Stimulated activated CD4-positive, alpha-beta T cell treated with anti-CD3 and anti-CD28 coated beads, Interleukin-2, amount 100 ng/mL, for 24 hours (primary cell): ENCODE data around the gene TLL2.

ENCODE experiments used
- DNase-seq, 2 donors: peaks; one replicate each; pipeline ENCODE4 v3.0.0-alpha.2; 2020

Gene TLL2

DNA sequence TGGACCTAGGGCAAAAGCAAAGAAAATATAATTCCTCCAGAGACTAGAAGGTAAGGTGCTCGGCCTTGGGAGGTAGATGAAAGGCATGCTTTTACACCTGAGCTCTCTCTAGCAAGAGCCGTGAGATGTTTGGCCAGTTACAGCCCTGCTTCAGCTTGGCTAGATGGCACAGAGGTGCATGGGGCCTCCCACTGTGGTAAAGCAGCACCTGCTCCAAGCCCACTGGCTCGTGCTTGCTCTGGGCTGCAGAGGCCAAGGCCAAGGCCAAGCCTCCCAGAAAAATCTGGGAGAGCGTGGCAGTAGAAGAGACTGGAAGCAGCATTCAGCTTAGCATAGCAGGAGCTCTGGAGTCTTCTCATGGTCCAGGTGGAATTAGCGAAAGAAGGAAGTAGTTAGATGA lies 123.9 kb downstream of the TLL2 start:
- DNase-seq, result no peak

- no peak for DNase-seq
Measured at GRCh38 chr10:96387601-96388000, 126.1 kb downstream of the TLL2 start.

DNA sequence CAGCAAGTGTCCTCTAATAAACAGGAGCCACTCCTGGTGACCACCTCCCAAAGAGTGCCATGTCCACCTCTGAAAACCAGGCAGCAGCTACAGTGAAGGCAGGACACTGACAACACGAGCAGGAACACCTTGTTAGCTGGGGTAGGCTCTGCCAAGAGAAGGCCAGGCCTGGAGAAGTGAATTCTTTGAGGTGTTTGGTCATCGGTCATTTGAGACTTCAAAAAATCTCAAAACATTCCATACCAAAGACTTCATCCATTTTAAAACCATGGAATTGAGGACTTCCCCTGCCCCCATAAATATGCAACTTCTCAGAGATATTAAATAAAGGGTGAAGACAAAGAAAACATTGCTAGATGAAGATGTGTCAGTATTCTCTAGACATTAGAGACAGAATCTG lies 126.6 kb downstream of the TLL2 start:
- no peak for DNase-seq

GRCh38 chr10:96384506-96384905 lies 129.2 kb downstream of the TLL2 start:
- no peak for DNase-seq

DNA sequence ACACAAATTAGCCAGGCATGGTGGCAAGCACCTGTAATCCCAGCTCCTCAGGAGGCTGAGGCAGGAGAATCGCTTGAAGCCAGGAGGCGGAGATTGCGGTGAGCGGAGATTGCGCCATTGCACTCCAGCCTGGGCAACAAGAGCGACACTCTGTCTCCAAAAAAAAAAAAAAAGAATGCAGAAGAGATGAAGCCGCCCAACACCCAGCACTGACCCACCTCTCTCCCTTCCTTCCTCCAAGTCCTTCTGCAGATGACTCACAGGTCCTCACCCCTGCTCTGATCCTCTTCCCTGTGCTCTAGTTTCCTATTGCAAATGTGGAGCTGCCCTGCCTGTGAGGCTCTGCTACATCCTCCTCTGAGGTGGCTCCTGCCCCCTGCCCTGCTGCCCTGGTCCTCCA lies 132.9 kb downstream of the TLL2 start:
- no peak for DNase-seq

DNA sequence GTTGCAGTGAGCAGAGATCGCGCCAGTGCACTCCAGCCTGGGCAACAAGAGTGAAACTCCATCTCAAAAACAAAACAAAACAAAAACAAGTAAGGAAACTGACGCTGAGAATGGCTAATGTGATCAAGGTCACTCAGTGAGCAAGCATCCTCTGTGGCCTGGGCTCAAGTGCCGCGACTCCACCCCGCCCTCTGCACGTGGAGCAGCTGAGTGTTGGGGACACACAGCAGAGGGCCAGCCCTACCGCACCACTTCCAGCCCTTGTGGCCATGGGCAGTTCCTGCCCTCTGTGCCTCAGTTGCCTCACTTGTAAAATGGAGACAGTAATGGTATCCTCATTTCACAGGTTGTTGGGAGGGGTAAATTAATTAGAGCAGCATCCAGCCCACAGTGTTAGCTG lies 134.0 kb downstream of the TLL2 start:
- no peak for DNase-seq

DNA sequence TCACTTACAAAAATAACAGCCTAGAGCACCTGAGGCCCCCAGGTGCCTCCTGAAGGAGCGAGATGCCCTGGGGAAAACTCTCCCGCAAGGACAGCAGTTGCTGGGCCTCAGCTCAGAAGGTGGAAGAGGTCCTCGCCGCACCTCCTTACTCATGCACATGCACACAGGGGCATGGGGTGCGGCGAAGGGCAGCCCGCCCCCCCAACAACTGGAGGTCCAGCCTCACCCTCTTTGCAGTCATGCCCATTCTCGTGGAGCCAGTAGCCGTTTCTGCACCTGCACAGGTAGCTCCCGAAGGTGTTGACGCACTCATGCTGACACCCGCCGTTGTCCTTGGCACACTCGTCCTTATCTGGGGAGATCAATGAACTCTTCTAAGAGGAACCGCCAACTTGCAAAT lies 135.0 kb downstream of the TLL2 start:
- DNase-seq, result no peak

GRCh38 chr10:96377816-96378294 lies 135.9 kb downstream of the TLL2 start:
- no peak for DNase-seq

- no peak for DNase-seq
Measured at GRCh38 chr10:96376483-96376882, 137.2 kb downstream of the TLL2 start.

DNA sequence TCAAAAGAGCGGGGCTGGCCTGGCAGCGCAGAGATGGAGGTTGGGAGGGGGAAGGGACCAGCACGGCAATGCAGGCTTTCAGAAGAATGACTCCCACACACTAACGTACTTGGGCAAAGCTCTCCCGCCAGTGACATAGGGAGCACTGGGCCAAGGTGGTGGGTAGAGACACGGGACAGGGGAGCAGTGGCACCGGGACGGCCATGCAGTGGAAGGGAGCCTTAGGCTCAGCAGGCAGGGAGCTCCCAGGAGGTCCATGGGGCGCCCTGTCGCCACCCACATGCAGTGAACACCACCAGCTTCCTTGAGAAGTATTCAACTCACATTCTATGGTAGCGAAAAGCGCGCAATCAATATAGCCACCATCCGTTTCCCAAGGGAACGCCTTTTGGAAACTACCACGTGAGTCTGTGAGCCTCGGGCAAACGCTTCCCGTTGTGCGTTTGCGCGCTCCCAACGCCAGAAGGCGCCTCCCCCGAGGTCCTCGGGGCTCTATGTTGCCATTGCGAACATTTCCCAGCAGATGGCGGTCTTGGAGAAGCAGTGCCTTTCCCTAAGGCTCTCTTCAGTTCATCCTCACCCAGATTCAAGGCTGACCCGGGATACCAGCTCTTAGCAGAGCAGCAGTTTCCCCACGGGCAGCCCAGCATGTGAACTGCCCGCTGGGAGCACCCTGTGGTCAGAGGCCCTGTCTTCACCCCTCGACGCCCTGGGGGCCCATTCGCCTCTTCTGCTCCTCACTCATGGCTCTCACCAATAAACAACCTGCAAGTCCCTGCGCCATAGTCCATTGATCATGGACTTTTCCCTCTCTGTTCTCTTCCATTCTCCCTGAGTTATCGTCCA lies 138.5 kb downstream of the TLL2 start:
- DNase-seq, result peak; percentile 81 to 83

DNA sequence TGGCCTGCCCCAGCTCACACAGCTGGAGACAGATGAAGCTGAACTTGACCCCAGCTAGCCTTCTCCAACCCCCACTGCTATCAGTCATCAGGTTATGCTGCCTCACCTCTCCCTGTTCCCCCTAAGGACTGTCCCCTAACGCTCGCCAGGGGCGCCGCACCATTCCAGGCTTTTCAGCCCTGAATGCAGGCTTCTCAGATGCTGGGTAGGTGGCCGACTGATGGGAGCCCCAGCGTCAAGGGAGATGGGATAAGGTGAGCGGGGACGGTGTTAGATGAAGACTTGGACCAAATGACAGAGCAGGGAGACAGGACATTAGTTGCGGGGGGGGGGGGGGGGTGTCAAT lies 139.1 kb downstream of the TLL2 start:
- DNase-seq, result peak in 1 of 2 donors; percentile 4

DNA sequence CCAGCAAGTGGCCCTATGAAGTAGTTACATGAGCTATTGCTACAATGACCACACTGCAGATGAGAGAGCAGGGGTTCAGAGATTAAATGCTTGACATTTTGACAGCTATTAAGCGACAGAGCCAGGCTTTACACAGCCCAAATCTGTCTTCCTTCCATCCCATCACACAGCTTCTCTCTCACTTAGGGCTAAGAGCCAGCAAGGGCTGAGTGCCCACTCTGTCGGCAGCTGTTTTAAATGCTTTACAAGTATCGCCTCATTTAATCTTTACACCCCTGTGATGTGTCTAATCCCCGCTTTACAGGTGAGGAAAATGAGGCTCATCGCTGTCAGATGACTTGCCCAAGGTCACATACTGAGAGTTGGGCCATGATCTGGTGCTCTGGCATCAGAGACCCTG lies 139.7 kb downstream of the TLL2 start:
- no peak for DNase-seq

DNA sequence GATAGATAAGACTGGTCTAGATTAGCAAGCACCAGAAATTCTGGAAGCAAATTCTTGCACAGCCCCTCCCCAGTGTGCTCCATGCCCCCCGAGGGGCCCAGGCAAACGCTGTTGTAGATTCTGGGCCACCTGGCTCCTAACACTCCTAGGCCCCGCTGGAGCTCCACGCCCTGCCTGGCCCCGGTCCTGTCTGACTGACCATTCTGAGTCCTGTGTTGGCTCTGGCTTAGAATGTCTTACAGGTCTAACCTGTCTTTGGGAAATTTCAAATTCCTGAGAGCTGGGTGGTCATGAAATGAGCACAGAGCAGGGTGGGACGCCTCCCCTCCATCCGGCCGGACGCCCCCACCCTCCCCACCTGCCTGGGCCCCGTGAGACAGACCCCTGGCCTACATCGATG lies 142.4 kb downstream of the TLL2 start:
- no peak for DNase-seq

GRCh38 chr10:96370584-96371157 lies 143.1 kb downstream of the TLL2 start:
- peak; percentile 54 to 57 for DNase-seq

- DNase-seq, result no peak
Measured at GRCh38 chr10:96369890-96370583, 143.7 kb downstream of the TLL2 start.

DNA sequence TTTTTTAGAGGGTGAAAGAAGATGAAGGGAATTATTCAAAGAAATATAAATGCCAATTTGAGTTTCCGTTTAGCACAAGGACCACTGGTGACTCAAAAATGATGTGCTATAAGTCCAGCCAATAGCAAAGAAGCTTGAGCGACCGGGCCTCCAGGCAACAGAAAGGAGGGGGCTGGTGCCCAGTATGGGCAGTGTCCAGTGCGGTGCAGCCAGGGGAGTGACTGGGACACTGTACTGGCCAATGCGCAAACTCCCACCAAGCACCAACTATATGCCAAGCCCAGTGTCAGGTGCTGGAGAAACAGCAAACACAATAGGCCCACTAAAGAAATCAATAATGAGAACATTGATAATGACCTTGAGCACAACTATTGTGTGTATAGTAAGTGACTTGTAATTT lies 144.8 kb downstream of the TLL2 start:
- no peak for DNase-seq

DNA sequence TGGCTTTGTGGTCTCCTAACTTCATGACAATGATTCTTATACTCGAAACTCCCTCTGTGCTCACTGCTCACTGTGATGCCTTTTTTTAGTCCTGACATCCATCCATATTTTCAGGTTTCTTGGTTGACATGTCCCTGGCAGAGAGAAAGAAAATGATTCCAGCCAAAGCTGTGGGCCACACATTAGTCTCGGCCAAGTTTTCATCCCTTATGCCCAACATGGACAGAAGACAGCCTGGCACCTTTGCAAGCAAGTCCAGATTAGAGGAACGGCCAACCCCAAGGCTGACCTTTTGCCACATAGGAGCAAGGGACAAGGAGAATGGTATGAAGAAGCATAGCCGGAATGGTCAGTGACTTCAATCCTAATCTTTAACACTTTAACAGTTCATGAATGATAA lies 146.3 kb downstream of the TLL2 start:
- no peak for DNase-seq

- DNase-seq, result no peak
Measured at GRCh38 chr10:96366508-96366907, 147.2 kb downstream of the TLL2 start.

DNA sequence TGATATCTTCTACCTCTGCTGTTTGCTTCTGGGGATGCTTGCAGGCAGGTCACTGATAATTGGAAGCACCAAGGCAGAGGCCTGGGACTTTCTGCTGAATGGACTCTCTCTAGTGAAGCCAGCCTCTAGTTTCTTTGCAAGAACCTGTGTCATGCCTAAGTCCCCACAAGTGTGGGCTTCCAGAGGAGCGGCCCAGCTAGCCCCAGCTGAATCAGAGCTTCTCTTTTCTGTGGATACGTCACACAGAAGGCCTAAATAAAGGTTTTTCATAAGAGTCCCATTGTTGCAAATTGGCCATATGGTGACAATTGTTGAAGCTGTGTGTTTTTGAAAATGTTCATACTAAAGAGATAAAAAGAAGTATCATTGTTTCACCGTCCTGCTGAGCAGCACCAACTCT lies 148.2 kb downstream of the TLL2 start:
- DNase-seq, result no peak

DNA sequence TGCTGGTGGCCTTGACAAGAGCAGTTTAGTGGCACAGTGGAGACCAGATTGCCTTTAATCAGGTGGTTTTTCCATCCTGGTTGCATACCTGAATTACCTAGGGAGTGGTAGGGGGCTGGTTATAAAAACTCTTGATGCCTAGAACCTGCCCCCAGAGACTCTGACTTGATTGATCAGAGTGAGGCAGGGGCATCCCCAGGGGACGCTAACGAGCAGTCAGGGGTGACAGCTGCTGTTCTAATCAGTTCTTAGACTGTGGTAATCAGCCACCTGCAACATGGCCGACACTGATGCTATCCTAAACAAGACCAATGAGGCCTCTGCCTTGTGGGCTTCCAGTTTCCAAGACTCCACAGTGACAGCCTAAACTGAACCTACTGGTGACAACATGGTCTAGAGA lies 153.0 kb downstream of the TLL2 start:
- DNase-seq, result no peak

GRCh38 chr10:96360331-96360730 lies 153.4 kb downstream of the TLL2 start:
- no peak for DNase-seq

DNA sequence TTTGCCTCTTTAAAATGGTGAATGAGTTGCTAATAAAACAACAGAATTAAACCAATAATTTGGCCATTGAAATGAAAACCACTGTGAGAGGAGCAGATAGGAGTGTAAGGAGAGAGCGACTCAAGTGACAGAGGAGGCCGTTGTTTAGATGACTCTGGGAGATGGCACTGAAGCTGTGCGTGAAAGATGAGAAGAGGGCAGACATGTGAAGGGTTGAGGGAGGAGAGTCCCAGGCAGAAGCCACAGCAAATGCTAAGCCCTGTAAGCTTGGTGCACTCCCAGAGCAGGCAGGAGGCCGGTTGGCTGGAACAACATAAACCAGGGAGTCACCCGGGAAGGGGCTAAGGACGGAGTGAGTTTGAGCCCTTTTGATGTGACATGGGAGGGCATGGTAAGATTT lies 154.1 kb downstream of the TLL2 start:
- DNase-seq, result no peak

DNA sequence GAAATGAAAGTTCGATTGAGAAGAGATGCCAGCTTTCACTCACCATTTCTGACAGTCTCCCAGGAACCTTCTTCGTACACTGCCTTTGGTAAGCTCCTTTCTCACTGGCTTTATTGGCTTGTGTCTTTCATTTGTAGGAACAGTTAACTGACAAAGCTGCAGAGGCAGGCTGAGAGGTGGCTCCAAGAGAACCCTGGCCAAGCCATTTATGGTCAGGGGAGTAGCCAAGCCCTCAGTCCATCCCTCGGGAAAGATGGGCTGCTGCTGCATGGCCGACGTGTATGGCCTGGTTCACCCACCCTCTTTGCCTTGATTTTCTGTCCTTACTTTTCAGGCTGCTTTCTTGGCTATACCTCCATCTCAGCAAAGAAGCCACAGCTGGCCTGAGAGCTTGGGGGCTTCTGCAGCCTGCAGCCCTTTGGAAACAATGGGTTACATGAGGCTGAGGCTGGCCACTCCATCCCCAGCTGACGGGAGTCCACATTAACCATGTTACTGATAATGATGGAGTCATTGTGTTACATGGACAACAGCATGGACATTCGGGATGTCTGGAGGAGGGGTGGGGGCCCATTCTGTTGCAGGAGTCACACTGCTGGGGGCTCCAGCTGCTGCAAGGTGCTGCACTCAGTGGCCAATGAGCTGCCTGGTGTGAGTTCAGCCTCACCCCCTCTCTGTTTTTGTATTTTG lies 154.7 kb downstream of the TLL2 start, which contains the start of gene OPALIN:
TSS of gene OPALIN (minus strand) at position 152 of the 690 bp plus-strand sequence. CDS start at position 46, 106 bp downstream.
- DNase-seq, result no peak
